ENCODE results near the gene ATP6V0A1.

- TF ChIP-seq POLR2A (IDR thresholded peaks at IDR 0.05; ENCODE audit: low read length) = no peak
- TF ChIP-seq GATA1 (IDR thresholded peaks at IDR 0.05; ENCODE audit: low read depth, low read length) = no peak
Measured at GRCh38 chr17:42509409-42509808, 50.7 kb downstream of the ATP6V0A1 start.

Measured in erythroblast (primary cell).